GM21390 (cell line): ENCODE data around the gene RAPGEFL1.
"Not testable (repeated sequence)": the region's sequence is repeated elsewhere in the genome, so short reads cannot be mapped to it uniquely, and the experiment has no call there.

ENCODE experiments used
- ATAC-seq: cut with Tn5 transposase; IDR thresholded peaks from one replicate; pipeline ENCODE4 v1.9.1; 2021; ENCODE audit not compliant: unreplicated experiment

The RAPGEFL1 gene

GRCh38 chr17:40173091-40173777, 4.0 kb upstream of the RAPGEFL1 start:
- ATAC-seq = no peak

- ATAC-seq = no peak
Observed at GRCh38 chr17:40173778-40174135, 3.5 kb upstream of the RAPGEFL1 start.

- no peak for ATAC-seq
Observed at GRCh38 chr17:40174514-40174913, 2.8 kb upstream of the RAPGEFL1 start.

GRCh38 chr17:40175928-40176753, 1.1 kb upstream of the RAPGEFL1 start:
- ATAC-seq = no peak

- ATAC-seq = no peak
Observed at GRCh38 chr17:40176754-40177110, 538 bp upstream of the RAPGEFL1 start.

- no peak for ATAC-seq
Observed at GRCh38 chr17:40178021-40178601, 841 bp downstream of the RAPGEFL1 start.

- ATAC-seq = no peak
Observed at GRCh38 chr17:40178660-40179059, 1.4 kb downstream of the RAPGEFL1 start.

GRCh38 chr17:40179923-40180659, 2.8 kb downstream of the RAPGEFL1 start:
- ATAC-seq = no peak

GRCh38 chr17:40180694-40181093, 3.4 kb downstream of the RAPGEFL1 start:
- ATAC-seq = no peak

GRCh38 chr17:40181205-40181604, 3.9 kb downstream of the RAPGEFL1 start:
- no peak for ATAC-seq

- no peak for ATAC-seq
Observed at GRCh38 chr17:40182606-40183005, 5.3 kb downstream of the RAPGEFL1 start.

- ATAC-seq = no peak
Observed at GRCh38 chr17:40187238-40187637, 10.0 kb downstream of the RAPGEFL1 start.

GRCh38 chr17:40188694-40189093, 11.4 kb downstream of the RAPGEFL1 start:
- ATAC-seq = no peak

- no peak for ATAC-seq
Observed at GRCh38 chr17:40190197-40191021, 13.1 kb downstream of the RAPGEFL1 start.

- ATAC-seq = peak; percentile 83
Observed at GRCh38 chr17:40191237-40192208, 14.3 kb downstream of the RAPGEFL1 start.

GRCh38 chr17:40192961-40193360, 15.7 kb downstream of the RAPGEFL1 start:
- no peak for ATAC-seq

- no peak for ATAC-seq
Observed at GRCh38 chr17:40194821-40195220, 17.6 kb downstream of the RAPGEFL1 start.

- no peak for ATAC-seq
Observed at GRCh38 chr17:40197550-40197949, 20.3 kb downstream of the RAPGEFL1 start.

GRCh38 chr17:40197965-40198456, 20.7 kb downstream of the RAPGEFL1 start:
- ATAC-seq = not testable (repeated sequence)
